A549 (cell line): Measurements from ENCODE around the gene HOXB4.

ENCODE experiments used
- CTCF ChIP-seq: fragments of >200 bp; sonication (Bioruptor Twin); formaldehyde crosslinking; IDR thresholded peaks from 3 replicates; pipeline ENCODE4 v1.5.1; 2016
- MAZ ChIP-seq: fragments of 150-350 bp; IDR thresholded peaks from 2 replicates; pipeline ENCODE4 v1.6.1; 2014; ENCODE audit warnings: antibody characterized with exemption, low read depth, low read length, borderline replicate concordance

- TF ChIP-seq CTCF (no peak), MAZ (no peak)
These were observed 4.6 kb upstream of the HOXB4 start for GRCh38 chr17:48582750-48583069.
